IPS-NIHi7 (cell line): Measurements from ENCODE around the gene RCAN1.
A peak's percentile ranks its signal among the peaks of the same experiment; 100 is the strongest.
"Not testable (repeated sequence)": the region's sequence is repeated elsewhere in the genome, so short reads cannot be mapped to it uniquely, and the experiment has no call there.

ENCODE experiments used
- DNase-seq: peaks from one replicate; pipeline ENCODE4 v3.0.0; 2012; ENCODE audit warnings: mixed read lengths; ENCODE audit errors: extremely low spot score

RCAN1 gene

GRCh38 chr21:34518301-34518700 lies 96.6 kb downstream of the RCAN1 start:
- no peak for DNase-seq

DNA sequence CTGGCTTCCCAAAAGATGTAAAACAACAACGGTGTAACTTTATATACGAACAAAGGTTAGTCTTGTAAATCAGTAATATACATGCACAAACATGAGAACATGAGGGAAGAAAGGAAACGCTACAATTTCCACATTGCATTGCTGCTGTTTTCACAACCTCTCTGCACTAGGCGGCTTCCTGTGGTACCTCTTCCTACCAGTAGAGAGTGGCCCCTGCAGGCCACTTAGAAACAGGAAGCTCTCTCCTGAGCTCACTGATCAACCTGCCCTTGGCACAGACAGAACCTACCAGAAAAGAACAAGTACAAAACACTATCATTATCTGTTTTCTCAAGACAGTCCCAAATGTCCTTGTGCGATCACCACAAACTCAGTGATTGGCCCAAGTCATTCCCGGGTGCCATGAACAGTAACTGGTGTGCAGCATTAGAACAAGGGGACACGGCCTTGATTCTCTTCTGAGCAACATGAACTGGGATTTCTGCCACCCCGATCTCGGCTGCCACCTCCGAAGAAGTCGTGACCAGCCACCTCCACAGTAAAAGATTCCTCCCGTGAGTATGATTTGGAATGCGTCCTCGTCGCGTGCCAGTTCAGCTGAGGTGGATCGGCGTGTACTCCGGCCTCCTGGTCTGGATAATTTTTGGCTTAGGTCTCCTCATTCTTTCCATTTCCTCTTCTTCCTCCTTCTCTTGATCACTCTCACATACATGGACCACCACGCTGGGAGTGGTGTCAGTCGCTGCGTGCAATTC lies 97.2 kb downstream of the RCAN1 start:
- peak; percentile 39 for DNase-seq

DNA sequence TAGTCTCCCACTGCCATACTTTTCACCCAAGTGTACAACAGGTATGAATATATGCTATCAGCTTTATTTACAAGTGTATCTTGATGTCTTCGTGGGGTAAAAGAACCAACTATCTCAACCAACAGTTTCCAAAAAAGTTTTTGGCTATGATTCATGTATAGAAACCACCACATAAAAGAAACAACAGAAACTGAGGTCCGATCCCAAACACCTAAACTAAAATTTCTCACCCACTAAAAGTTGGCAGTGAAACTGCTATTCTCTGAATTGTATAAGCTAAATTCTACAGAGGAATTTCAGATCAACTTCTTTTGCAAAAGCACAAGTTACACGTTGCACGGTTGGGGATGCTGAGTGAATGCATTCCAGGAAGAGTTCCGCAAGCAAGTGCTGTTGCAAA lies 97.9 kb downstream of the RCAN1 start:
- no peak for DNase-seq

GRCh38 chr21:34514576-34515115 lies 100.3 kb downstream of the RCAN1 start:
- no peak for DNase-seq

DNA sequence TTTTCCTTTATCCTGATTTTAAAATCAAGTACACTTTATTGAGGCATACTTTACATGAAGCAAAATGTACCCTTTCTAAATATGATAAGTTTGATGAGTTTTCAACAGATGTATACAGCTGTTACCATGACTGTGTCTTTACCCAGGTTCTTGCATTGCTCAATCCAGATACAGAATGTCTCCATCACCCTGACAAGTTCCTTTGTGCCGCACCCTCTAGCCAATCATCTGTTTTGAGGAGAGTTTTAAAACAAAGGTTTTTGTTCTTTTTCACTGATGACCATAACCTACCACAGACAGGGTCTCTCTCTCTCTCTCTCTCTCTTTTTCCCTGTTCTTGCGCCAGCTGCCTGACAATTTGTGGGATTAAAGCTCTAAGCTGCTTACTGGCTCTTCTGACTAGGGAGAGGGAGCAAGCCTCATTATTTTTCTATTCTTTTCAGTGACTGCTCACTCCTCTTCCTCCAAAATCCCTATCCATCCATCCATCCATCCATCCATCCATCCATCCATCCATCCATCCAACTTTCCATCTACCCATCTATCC lies 101.7 kb downstream of the RCAN1 start:
- no peak for DNase-seq

DNA sequence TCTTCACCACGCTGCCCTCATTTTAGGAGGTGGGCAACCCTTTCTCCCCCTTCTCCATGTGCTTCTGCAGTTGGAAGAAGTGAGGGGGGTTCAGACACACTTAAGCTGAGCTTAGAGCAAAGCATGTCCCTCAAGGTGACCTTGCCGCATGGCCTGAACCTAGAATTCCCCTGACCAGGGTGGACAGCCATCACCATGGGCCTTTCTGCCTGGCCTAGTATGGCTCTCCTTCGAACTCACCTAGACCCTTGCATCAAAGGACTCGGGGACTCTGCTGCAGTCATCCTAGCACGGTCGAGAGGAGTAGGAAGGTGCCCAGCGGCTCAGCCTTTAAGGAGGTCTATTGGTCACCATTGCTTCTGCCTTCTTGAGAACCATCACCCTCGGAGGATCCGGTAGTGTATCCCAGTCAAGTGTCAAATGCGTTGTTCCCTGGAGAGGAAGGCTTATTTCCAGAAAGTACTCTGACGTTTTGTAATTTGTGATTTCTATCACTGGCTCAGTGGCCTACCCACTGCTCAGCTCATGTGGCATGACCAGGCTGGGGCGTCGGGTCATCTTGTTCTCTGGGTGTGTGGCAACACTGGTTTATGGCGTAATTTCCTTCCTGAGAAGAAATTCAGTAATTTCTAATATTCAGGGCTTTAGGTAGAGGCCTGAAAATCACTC lies 103.0 kb downstream of the RCAN1 start, which contains the start of gene KCNE1:
Gene KCNE1, minus strand, starts transcription at position 424 of the 669 bp plus-strand sequence. CDS start 62,576 bp downstream, outside the sequence.
- DNase-seq = no peak

DNA sequence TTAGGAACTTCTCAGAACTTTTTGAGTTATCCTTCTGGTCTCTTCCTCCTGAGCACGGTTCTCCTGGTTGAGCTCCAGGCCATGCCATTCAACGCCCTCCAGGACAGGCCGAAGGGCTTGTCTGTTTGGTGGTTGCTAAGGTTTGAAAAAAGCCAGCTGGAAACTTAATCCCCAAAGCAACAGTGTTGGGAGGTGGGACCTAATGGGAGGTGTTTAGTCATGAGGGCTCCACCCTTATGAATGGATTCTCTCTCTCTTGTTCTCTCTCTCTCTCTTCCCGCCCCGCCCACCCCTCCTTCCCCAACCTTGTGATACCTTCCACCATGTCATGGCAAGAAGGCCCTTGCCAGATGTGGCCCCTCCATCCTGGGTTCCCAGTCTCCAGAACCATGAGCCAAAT lies 103.7 kb downstream of the RCAN1 start:
- no peak for DNase-seq

- peak; percentile 87 for DNase-seq
Measured at GRCh38 chr21:34510148-34511142, 104.5 kb downstream of the RCAN1 start.

- no peak for DNase-seq
Measured at GRCh38 chr21:34509151-34509550, 105.8 kb downstream of the RCAN1 start.

DNA sequence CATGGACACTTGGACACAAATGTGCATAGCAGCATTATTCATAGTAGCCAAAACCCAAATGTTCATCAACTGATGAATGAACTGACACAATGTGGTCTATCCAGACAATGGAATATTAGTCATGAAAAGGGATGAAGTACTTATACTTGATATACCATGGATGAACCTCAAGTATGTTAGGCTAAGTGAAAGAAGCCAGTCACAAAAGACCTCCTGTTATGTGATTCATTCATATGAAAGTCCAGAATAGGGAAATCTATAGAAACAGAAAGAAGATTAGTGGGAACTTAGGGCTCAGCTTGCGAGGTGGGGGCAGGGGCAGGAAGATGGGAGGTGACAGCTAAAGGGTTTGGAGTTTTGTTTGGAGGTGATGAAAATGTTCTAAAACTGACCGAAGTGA lies 110.3 kb downstream of the RCAN1 start:
- DNase-seq = no peak

DNA sequence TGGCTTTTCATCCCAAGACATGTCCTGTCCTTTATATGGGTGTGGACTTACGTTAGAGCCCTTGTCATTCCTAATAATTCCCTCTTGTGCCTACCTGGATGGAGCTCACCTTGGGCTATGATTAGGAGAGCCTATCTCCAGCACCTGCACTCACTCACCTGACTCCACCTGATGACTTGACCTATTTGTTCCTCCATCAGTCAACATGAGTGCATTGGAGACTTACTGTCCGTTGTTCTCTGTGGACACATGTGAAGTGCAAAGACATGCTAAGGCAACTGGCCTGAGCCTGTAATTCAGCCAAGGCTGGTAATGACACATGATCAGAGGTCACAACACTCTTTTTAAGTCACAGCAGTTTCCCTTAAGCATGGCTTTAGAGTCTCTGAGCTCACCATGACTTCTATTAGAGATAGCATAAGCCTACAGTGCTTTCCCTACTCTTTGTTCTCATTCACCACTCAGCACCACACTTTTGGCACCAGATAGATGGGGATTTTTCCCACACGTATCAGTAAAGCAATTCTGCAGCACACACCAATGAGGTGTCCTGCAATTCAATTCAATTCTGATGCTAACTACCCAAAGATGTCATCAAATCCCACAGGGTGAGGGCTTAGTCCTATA lies 112.3 kb downstream of the RCAN1 start:
- no peak for DNase-seq

GRCh38 chr21:34501716-34502115 lies 113.2 kb downstream of the RCAN1 start:
- no peak for DNase-seq

GRCh38 chr21:34500191-34500590 lies 114.7 kb downstream of the RCAN1 start:
- no peak for DNase-seq

DNA sequence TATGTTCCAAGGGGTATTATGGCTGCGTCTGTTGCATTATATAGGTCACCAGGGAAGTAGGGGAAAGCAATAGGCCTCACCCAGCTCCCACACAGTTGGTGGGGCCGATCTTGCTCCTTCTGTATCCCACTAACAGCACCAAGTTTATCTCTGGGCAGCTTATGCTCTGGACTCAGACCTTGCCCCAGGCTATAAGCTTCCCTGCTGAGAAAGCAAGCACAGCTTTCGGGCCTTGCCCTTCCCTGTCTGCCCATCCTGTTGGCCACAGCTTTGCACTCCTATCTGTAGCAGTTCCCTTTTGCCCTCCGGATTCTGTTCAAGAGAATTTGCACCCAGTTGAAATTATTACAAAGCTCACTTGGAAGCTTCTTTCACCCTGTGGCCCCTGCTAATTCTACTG lies 115.8 kb downstream of the RCAN1 start:
- DNase-seq = no peak

DNA sequence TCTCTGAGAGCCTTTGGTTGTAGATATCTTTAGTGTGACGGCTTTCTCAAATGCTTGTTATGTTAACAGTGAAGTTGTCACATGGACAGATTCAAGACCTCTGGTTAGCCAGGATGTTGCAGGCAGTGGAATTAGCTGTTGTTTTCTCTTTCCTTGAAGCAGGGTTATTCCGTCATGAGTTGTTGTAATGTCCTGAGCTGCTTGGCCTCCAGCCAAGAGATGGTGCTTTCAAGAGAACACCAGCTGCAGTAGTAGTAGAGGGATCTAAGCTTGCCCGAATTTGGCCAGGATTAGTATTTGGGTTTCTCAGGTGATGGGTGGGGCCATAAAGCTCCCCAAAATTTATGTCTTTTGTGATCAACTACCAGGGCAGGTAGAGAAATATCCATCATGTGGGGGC lies 116.3 kb downstream of the RCAN1 start:
- no peak for DNase-seq

DNA sequence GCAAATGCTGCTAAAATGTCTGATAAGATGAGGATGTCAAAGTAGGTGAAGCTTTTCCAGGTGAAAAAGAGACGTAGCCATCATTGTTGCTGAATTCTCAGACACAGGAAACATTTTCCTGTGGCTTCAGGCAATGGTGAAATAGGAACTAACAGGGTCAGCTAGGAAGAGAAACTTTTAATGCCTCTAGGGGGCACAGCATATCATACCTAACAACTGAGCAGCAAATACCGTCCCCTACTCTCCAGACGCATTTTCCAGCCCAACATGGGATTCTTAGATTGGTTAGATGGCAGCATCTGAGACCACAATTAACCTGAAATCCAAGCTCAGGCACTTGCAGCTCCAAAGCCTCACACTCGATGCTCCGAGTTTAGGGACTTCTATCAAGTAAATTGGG lies 131.1 kb downstream of the RCAN1 start:
- DNase-seq = not testable (repeated sequence)

GRCh38 chr21:34483435-34483834 lies 131.5 kb downstream of the RCAN1 start:
- DNase-seq = not testable (repeated sequence)

- not testable (repeated sequence) for DNase-seq
Measured at GRCh38 chr21:34467333-34467732, 147.6 kb downstream of the RCAN1 start.
